HG03060 (cell line): ENCODE data around the gene RAB31.
"Not testable (repeated sequence)": the region's sequence is repeated elsewhere in the genome, so short reads cannot be mapped to it uniquely, and the experiment has no call there.

ENCODE experiments used
- ATAC-seq: cut with Tn5 transposase; IDR thresholded peaks from one replicate; pipeline ENCODE4 v1.9.1; 2021; ENCODE audit warnings: low read depth, moderate number of reproducible peaks; ENCODE audit not compliant: unreplicated experiment

RAB31 gene

DNA sequence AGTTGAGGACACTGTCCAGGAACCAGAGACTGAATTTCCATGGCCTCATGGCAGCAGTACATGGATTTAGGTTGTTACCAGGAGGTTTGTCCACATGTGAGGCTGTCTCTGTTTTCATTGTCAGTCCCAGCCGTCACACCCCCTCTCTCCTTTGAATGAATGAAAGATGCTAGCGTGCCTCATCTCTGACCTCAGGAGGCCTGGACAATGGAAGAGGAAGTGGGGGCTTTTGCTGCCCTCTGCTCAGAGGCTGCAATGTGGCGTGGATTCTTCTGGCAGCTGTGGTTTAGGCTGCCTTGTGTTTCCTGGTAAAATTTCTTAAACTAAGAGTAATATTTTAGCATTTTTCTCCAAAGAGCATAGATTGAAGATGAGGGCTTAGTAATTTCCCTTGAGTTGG, 47.5 kb downstream of the RAB31 start:
- ATAC-seq = no peak

DNA sequence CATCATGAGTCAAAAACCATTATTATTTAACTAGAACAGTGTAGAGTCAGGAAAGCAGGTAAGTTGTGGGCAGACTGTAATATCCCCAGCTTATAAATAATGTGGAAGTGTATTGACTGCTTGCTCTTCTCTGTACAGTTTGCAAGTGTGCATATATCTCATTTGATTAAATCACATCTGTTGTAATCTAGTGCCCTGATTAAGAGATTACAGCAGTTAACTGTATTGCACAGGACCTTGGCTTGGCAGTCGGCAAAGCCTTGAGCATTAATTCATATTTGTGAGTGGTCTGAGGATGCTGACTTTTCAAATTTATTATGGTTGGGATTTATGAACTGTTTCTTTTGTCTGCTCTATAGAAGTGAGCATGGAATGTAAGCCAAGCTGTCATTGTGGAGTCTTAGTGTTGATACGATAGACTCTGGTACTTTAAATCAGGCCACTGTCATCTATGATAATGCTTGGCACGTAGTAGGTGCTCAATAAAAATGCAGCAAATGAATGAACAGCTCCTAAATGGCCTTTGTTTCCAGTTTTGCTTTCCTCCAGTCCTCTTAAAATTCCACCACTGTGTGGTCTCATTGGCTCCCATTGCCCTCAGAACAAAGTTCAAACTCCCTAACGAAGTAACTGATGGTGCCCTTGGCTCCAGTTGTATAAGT, 48.3 kb downstream of the RAB31 start:
- ATAC-seq = no peak

DNA sequence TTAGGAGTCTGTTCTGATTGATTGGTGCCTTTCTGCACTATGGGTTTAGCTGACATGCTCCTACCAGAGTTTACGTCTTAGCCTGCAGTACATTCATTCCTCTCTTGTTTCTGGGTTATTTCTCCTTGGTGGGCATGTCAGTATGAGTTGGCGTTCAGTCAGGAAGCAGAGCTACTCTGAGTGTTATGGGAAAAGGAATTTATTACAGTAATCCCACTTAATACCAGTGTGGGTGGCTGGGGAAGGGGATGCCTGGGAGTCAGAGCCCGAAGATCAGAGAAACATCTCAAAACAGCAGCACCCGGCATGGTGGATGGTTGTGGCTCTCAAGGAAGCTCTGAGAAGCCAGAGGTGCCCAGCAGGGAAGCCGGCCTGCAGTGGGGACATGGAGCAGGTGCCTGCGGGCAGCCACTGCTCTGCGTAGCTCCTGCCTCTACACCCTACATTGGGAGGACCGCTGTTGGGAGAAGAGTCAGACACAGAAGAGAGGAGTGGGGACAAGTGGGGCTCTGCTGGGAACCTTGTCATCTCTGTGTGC, 48.9 kb downstream of the RAB31 start:
- no peak for ATAC-seq

DNA sequence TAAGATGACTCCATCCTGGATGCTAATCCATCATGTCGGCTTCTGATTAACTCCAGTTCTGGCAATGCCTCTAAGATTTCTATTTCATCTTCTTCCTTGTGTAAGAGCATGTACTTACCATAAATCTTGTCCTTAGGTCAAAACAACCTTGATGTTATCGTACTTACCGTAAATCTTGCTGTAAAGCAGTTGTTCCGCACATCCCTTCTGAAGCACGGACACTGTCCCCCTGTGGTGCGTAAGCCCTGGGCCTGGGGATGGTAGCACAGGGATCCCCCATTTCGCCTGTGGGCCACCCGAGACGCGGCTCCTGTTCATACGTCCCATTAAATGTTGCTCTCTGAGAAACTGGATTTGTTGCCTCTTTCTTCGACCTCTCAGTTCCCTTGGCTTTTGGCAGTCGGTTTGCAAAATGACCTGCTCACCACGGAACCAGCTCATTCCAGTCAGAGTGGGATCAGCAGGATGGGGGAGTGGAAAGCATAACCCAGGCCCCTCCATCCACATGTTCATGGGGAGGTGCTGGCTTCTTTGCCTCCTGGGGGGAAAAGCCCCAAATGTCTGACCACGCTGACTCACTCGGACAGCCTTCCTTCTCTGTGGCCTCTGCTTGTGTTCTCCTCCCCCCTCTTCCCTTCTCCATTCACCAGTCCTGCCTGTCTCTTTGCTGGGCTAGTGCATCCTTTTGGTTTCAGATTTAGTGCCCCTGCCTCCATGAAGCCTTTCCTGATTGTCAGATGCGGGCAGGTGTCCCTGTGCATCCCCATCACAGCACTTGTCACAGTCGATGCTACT, 49.9 kb downstream of the RAB31 start:
- ATAC-seq = no peak

DNA sequence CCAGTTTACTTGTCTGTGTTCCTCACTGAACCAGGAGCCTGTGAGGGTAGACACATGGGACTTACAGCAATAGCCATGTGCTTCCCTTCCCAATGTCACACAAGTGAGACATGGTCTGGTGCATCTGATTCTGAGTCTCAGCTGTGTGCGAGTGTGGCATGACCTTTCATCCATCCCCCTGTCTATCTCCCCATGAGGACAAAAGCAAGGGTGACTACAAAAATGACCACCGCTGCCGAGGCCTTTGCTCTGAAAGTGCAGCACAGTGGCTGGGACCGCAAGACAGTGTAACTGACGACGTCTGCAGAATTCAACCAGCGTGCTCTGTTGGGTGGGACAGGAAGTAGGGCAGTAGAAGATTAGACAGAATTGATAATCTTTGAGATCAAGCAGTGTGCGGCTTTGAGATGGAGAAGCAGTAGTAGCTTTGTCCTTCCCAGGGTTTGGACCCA, 50.5 kb downstream of the RAB31 start:
- no peak for ATAC-seq

DNA sequence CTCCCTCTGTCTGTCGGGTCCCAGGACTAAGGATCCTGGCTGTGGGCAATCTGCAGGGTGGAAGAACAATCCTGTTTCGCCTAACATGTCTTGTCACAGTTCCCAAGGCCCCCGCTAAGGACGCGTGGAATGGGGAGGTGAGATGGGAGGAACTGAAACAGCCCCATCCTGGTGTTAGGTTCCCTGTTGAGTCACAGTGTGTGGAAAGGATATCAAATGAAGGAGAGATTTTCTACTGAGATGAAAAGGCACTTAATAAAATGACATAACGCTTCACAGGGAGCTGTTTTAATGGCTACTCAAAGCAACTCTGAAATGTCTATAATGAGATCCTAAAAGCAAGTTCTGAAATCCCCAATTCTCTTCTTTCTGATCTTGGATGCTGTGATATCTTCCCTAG, 52.5 kb downstream of the RAB31 start:
- ATAC-seq = no peak

DNA sequence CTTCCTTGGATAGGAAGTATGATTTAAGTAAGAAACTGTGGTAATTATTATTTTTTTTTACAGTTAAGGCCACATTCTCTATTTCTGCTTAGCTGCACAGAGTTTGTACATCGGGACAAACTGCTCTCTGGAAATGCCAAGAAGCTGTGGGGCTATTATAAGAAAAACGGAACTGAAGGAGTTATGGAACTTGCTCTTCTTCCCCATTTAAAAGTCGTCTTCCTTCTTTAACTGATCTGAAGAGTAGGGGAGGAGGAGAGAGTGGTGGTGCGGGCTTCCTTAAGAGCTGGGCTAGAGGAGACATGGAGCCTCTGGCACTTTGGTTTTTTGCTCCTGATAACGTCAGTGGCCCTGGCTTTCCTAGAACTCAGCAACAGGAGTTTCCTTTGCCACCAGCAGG, 54.4 kb downstream of the RAB31 start:
- no peak for ATAC-seq

DNA sequence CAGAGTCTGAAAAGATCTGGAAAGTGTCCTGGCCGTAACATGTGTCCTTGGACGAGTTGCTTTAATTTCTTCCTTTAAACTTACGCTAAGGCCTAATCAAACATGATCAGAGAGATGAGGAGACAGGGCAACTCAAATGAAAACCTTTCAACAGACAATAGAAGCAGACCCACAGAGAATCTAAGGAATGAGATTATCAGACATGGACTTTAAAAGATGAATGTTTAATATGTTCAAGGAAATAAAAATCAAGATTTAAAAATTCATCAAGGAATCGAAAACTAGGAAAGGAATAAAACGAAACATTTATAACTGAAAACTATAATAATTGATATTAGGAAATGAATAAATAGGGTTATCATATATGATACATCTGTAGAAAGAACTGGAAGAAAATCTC, 55.1 kb downstream of the RAB31 start:
- ATAC-seq = no peak

DNA sequence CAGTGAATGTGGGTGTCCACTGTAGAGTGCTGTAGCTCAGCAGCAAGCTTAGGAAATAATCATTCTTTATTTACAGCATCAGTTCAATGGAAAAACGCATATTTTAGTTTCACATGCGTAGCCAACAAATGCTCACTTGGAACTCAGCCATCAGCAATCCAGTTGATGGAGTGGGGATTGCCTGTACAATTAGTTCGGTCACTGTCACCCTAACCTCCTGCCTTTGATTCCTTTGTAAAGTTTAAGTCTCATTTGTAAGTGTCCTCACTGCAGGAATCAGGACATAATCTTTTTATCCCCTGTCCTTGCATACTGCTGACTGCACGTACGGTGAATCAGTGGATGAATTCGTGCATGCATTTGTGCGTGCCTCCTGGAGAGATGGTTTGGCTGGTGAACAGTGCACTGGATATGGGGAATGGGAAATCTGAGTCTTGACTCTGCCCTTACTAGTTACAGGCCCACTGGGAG, 55.9 kb downstream of the RAB31 start:
- no peak for ATAC-seq

DNA sequence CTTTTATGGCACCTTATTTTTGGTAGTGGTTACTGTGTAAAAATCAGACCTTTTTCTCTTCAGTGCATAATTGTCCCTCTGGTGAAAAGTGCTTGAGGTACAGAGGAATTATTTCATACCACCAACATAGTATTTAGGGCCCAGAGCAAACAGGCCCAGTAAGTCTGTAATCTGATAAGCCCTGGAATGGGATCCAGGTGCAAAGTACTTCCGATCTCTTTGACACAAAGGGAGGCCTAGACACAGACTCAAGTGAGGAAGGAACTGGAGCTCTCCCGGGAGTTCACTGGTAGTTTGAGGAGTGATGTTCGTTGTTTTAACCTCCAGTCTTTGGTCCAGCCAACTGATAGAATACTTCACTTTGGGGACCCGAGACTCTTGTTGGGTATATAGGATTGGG, 57.4 kb downstream of the RAB31 start:
- no peak for ATAC-seq

DNA sequence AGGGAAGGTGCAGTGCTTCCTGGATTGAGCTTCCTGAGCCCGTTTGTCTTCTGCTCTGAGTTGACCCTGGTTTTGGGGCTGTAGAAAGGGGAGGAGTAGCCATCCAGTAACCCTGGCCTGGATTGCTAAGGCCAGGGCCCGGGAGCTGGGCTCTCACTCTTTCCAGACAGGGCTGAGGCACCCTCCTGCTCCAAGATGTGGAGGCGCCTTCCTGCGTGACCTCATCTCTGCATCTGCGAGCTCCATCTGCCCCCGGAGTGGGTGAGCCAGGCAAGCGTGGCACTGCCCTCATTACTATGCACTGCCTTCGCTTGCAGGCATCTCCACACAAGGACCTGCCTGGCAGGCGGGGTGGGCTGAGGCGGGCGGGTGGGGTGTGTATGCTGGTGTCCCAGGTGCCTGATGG, 58.0 kb downstream of the RAB31 start:
- ATAC-seq = no peak

DNA sequence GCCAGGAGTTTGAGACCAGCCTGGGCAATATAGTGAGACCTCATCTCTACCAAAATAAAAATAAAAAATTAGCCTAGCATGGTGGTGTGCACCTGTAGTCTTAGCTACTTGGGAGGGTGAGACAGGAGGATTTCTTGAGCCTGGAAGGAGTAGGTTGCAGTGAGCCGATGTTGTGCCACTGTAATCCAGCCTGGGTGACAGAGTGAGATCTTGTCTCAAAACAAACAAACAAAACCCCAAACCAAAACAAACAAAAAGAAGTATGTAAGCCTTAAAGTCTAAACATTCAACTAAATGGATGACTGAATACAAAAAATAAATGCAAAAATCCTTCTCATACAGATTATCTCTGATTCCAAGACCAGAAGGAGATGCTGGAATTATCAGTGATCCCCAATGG, 58.6 kb downstream of the RAB31 start:
- no peak for ATAC-seq

DNA sequence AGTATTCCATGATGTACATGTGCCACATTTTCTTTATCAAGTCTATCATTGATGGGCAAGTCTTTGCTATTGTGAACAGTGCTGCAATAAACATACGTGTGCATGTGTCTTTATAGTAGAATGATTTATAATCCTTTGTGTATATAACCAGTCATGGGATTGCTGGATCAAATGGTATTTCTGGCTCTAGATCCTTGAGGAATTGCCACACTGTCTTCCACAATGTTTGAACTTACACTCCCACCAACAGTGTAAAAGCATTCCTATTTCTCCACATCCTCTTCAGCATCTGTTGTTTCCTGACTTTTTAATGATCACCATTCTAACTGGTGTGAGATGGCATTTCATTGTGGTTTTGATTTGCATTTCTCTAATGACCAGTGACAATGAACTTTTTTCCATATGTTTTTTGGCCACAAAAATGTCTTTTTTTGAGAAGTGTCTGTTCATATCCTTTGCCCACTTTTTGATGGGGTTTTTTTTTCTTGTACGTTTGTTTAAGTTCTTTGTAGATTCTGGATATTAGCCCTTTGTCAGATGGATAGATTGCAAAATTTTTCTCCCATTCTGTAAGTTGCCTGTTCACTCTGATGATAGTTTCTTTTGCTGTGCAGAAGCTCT, 60.1 kb downstream of the RAB31 start:
- not testable (repeated sequence) for ATAC-seq

DNA sequence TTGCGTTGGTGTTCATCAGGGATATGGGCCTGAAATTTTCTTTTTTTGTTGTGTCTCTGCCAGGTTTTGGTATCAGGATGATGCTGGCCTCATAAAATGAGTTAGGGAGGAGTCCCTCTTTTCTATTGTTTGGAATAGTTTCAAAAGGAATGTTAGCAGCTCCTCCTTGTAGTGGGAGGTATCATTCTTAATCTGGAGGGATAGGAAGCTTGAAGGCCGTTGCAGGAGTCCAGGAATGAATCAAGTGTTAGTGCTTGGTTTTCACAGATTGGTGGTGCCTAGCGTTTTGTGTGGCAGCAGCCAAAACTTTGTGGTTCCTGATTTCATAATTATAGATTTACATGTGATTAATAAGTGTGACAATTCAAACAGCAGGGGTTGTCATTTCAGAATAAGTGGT, 62.0 kb downstream of the RAB31 start:
- not testable (repeated sequence) for ATAC-seq

DNA sequence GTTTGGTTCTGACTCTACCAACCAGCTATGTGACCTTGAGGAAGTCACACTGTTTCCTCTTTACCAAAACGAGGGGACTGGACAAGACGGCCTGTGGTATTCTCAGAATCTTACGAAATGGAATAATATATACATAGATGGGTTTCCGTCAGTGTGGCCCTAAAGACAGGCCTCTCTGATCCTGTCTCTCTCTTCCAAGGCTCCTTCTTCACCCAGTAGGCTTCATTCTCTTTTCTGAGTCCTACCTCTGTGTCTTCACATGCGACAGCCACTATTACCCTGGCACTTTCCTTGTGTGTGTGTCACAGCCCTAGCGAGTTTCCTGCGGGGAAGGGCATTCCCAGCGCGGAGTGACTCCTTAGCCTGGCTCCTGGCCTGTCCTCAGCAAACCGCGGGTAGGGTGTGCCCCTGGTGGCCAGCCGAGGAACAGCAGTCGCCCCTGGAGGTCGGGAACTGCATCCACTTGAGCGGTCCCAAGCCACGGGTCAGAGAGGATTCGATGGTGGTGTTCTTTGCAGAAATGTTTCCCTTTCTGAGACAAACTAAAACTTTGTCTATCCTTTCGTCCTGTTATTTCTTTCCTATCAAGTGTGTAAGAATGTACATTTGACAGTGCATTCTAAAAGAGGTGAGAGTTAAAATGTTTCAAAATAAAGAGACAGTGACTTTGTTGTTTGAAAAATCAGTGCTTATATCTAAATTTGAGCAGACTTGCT, 63.3 kb downstream of the RAB31 start:
- ATAC-seq = no peak

DNA sequence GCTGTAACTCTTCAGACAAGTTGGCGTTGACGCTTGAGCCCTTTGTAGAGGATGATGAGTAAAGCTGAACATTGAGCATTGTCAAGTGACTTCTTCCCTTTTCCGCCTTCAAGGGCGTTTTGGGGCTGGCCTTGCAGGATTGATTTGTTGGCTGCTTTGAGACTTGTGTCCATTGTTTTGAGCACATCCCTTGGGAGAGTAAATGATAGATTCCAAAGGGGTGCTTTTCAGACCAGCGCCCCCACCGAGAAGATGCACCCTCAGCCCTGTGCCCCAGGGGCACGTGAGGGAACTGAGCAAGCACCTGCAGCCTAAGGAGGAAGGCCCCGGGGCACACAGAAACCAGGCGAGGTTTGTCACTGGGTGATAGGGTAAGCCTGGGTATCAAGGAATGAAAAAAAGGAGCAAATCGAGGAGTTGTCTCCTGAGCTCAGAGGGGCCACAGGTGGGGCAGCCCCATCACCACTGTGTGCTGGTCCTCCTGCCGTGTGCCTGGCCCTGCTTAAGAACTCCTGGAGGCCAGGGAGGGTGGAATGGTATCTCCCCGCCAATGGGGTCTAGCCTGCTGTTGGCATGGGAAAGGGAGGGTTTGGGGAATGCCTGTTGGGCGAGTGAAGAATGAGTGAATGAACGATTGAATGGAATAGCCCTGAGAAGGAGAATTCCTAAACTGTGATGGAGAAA, 64.0 kb downstream of the RAB31 start:
- no peak for ATAC-seq

DNA sequence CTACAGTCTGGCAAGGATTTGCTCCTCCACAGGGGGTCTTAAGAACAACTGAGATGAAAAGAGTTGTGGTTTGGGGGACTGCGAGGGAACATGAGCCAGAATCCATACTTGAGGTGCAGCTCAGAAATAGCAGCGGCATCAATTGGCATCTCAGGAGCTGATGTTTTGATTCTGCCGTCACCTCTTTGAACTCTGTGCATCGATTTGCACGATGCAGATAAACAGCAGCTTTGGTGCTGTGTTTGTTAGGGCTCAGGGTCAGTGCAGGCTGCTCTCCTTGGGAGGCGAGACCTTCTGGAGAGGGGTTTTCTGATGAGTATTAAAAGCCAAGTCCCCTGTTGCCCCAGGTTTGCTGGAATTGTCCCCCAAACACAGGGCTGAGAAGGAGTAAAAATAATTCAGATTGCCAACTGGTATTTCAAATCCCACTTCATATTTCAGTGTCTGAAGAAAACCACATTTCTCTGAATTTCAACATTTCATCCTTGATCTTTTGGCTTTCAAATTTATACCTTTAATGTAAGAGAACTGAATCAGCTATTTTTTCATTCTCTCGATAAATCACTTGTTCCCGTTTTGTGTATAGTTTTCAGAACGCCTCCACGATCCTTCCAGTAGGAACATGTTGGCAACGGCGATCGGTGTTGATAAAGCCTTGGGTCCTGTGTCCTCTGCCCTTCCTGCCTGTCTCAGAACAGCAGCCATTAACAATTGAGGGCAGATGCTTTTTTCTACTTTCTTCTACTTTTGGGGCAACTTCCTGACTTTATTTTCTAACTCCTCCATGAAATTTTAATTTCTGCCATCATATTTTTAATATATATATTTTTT, 65.0 kb downstream of the RAB31 start:
- no peak for ATAC-seq

DNA sequence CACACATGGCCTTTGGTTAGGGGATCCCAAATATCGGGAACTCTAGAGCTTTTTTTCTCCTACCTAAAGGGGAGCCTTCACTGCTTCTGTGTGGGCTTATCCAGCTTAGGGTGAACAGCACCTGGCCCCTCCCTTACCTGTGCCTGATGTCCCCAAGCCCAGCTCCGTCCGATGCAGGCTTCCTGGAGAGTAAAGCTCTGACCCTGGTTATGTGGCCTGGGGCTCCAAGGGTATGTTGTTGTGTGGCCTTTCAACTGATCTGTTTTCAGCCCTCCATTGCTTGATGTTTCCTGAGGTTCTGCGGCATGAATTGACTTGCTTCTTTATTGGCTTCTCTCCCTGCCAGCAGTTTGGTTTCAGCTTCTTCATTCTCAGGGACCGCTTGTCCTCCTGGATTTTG, 66.0 kb downstream of the RAB31 start:
- no peak for ATAC-seq

DNA sequence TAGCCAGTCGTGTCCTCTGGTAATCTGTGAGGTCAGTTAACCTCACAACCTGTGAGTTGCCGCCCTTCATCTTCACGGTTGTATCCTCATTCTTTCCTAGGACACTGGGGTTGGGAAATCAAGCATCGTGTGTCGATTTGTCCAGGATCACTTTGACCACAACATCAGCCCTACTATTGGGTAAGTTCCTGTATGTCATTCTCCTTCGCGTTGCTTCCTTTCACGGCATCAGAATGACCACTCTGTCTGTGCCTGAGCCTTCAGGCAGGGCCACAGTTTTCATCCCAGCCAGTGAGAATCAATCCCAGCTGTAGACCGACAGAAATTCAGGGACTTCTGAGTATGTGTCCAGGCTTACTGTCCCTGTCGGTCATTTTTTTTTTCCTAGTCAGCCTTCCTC, 67.1 kb downstream of the RAB31 start:
- ATAC-seq = no peak
